GM21619 (cell line): Measurements from ENCODE around the gene TFAP2E.

Source experiments
- ATAC-seq: cut with Tn5 transposase; IDR thresholded peaks from one replicate; pipeline ENCODE4 v1.9.1; 2021; ENCODE audit not compliant: unreplicated experiment

Gene TFAP2E

GRCh38 chr1:35641233-35641866, 68.2 kb downstream of the TFAP2E start, which contains the start of gene PSMB2:
TSS of gene PSMB2 (minus strand) at chr1:35641526. CDS start at chr1:35641432, 94 bp downstream.
- peak; percentile 81 for ATAC-seq

- ATAC-seq, result no peak
Observed at GRCh38 chr1:35642471-35642955, 69.4 kb downstream of the TFAP2E start.

GRCh38 chr1:35644204-35644603, 71.1 kb downstream of the TFAP2E start:
- ATAC-seq, result no peak
